Stimulated activated CD8-positive, alpha-beta memory T cell treated with anti-CD3 and anti-CD28 coated beads, Interleukin-12 subunit alpha, Interleukin-12 subunit beta, amount 100 ng/mL, for 24 hours (primary cell): ENCODE data around the gene IDH3G.
A peak's percentile ranks its signal among the peaks of the same experiment; 100 is the strongest.

Experiments
- DNase-seq: peaks from one replicate; pipeline ENCODE4 v3.0.0-alpha.2; 2020; ENCODE audit errors: extremely low read depth

Gene IDH3G

DNA sequence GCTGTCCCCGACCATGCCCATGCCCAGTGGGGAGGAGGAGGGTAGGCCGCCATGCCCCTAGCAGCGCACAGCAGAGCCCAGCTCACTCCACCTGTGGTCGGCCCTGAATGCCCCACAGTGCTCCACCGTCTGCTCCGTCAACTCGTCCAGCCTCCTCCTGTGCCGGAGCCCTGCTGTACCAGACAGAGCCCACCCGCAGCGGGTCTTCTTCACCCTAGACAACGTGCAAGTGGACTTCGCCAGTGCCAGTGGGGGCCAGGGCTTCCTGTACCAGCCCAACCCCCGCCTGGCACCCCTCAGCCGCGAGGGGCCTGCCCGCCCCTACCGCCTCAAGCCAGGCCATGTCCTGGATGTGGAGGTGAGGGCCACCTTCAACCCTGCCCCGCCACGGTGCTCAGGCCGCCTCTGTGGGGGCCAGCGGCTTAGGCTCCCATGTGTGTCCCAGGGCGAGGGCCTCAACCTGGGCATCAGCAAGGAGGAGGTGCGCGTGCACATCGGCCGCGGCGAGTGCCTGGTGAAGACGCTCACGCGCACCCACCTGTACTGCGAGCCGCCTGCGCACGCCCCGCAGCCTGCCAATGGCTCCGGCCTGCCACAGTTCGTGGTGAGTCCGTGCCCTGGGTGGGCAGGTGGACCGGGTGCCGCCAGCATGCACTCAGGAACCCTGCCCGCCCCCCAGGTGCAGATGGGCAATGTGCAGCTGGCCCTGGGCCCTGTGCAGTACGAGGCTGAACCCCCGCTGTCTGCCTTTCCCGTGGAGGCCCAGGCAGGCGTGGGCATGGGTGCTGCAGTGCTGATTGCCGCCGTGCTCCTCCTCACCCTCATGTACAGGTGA, 20.2 kb downstream of the IDH3G start:
- no peak for DNase-seq

DNA sequence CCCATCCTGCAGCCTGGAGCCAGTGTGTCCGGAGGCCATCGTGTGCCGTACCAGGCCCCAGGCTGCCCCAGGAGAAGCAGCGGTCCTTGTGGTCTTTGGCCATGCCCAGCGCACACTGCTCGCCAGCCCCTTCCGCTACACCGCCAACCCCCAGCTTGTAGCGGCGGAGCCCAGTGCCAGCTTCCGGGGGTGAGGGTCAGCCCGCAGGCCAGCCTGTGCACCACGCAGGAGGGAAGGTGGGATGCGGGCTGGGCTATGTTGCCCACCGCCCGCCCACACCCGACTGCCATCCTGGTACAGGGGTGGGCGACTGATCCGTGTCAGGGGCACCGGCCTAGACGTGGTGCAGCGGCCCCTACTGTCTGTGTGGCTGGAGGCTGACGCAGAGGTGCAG, 21.0 kb downstream of the IDH3G start:
- no peak for DNase-seq

GRCh38 chrX:153772316-153773217, 21.6 kb downstream of the IDH3G start:
- DNase-seq: no peak

DNA sequence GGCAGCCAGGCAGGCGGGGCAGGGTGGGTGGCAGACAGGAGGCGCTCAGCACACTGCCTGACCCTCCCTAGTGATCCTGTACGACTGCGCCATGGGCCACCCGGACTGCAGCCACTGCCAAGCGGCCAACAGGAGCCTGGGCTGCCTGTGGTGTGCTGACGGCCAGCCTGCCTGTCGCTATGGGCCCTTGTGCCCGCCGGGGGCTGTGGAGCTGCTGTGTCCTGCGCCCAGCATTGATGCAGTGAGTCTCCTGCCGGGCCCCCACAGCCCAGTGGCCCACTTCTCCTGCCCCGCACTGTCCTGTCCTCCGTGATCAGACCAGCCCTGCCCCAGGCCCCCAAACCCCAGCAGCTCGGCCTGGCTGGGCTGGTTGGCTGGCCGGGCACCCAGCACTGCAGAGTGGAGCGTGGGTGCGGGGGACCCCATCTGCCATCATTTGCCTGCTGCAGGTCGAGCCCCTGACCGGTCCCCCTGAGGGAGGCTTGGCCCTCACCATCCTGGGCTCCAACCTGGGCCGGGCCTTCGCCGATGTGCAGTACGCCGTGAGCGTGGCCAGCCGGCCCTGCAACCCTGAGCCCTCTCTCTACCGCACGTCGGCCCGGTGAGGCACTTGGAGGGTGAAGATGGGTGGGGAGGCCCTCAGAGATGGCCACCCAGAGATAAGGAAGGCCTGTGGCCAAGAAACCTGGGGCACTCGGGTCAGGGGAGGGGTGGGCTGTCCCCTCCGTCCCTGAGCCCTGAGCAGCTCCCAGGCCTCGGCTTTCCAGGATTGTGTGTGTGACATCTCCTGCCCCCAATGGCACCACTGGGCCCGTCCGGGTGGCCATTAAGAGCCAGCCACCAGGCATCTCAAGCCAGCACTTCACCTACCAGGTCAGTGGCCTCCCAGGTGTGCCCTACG, 22.5 kb downstream of the IDH3G start:
- no peak for DNase-seq

GRCh38 chrX:153770601-153771414, 23.4 kb downstream of the IDH3G start:
- no peak for DNase-seq

- DNase-seq: no peak
These were observed 24.1 kb downstream of the IDH3G start for GRCh38 chrX:153769865-153770600.

- DNase-seq: no peak
These were observed 24.9 kb downstream of the IDH3G start for GRCh38 chrX:153769158-153769864.

GRCh38 chrX:153768311-153769157, 25.6 kb downstream of the IDH3G start:
- no peak for DNase-seq

- no peak for DNase-seq
These were observed 26.5 kb downstream of the IDH3G start for GRCh38 chrX:153767674-153768055.

- no peak for DNase-seq
These were observed 27.1 kb downstream of the IDH3G start for GRCh38 chrX:153766871-153767673.

DNA sequence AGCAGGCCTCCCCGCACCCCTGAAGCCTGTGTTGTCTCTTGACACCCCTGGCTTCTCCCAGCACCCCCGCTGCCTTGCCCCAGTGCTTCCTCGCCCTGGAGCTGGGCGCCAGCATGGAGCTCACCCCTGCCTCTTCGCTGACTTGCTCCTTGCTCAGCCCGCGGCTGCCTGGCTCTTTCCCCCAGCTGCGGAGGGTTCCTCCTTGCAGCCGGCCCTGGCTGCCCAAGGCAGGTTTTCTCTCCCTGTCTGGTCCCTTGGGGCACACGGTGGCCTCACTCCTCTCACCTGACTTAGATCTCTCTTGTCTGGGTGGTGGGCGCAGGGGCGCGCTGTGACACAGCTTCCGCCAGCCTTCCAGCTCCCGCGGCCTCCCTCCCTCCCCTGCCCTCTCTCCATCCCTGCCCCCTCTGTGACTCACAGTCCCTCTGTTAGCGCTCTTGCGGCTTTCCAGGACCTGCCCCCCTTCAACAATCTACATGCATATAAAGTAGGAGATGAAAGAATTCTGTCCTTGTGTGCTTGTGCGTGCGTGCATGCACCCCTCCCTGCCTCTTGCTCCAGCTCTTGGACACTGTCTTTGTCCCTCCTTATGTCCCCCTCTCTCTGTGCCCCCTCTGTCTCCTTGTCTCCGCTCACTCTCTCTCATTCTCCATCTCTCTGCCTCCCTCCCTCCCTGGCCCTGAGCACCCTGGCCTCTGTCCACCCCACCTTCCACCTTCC, 27.9 kb downstream of the IDH3G start:
- peak; percentile 23 for DNase-seq

- no peak for DNase-seq
These were observed 28.8 kb downstream of the IDH3G start for GRCh38 chrX:153765138-153766079.

- DNase-seq: no peak
These were observed 29.4 kb downstream of the IDH3G start for GRCh38 chrX:153764786-153765137.

- peak; percentile 28 for DNase-seq
These were observed 30.0 kb downstream of the IDH3G start, which contains the start of gene PLXNB3 for GRCh38 chrX:153763989-153764755. Gene PLXNB3, plus strand, starts transcription at chrX:153764249. Its CDS starts 1,287 bp downstream, at chrX:153765536.

GRCh38 chrX:153763298-153763932, 30.8 kb downstream of the IDH3G start:
- no peak for DNase-seq
